Gastroesophageal sphincter (tissue), 3 donors: ENCODE data around the gene DACH1.

Experiments
- EP300 ChIP-seq: sonication (generic); formaldehyde crosslinking; IDR thresholded peaks from one replicate; pipeline ENCODE4 v1.6.1; 2017; ENCODE audit warnings: antibody characterized with exemption, mild to moderate bottlenecking
- POLR2A ChIP-seq, 2 donors: fragments of 450-650 bp; IDR thresholded peaks; one replicate each; pipeline ENCODE4 v1.6.1; 2017; ENCODE audit warnings: antibody characterized with exemption in 2 of 2, mild to moderate bottlenecking in 2 of 2, moderate library complexity in 1 of 2
- POLR2AphosphoS5 ChIP-seq: sonication (generic); formaldehyde crosslinking; IDR thresholded peaks from one replicate; pipeline ENCODE4 v1.6.1; 2017; ENCODE audit warnings: antibody characterized with exemption
- TF ChIP-seq, protein P1 (sequence below), 4 experiments: fragments of 200-600 bp in 2 of 4; fragments of 450-650 bp in 2 of 4; sonication (generic) in 1 of 4; IDR thresholded peaks; one replicate each; pipeline ENCODE4 v1.5.1; 2017 to 2019; ENCODE audit warnings: antibody characterized with exemption in 4 of 4, mild to moderate bottlenecking in 2 of 4, moderate library complexity in 2 of 4

DNA sequence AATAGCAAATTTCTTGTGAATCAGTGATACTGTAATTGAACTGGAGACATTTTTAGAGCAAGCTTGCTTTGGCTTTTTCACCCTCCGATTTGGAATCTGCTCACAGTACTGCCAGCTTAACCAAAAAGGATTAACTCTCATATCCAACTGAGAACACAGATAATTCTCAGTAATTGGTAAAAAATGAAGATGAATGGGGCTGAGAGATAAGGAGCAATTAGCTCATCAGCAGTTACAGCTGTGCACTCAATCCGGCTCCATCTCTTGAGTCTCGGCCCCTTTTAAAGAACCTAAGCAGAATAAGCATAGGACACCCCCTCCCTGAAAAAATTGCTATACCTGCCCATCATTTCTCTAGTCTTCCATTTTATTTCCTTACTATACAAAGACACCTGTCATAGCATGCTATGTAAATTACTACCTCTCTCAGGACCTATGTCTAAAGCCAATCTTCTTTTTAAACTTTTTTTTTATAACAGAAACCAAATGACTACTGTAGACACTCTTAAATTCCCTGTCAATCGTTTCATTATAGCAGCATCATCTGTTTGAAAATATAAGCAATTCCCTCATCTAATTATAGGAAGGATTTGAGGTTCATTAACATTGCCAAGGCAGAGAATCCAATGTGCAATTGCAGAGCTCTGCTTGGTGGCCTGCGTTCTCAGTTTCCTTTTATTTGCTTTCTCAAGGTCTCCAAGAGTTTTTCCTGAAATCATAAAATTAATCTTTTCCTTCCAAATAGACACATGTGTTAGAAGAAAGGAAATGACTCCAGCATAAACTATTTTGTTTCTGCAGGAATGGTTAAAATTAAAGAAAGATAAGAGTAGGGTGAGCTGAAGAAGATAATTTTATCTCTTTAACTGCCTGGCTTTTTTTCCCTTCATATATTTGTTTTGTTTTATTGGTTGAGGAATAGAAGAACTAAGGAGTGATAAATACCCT is 242.1 kb downstream of the DACH1 start:
- TF ChIP-seq, protein P1, sequence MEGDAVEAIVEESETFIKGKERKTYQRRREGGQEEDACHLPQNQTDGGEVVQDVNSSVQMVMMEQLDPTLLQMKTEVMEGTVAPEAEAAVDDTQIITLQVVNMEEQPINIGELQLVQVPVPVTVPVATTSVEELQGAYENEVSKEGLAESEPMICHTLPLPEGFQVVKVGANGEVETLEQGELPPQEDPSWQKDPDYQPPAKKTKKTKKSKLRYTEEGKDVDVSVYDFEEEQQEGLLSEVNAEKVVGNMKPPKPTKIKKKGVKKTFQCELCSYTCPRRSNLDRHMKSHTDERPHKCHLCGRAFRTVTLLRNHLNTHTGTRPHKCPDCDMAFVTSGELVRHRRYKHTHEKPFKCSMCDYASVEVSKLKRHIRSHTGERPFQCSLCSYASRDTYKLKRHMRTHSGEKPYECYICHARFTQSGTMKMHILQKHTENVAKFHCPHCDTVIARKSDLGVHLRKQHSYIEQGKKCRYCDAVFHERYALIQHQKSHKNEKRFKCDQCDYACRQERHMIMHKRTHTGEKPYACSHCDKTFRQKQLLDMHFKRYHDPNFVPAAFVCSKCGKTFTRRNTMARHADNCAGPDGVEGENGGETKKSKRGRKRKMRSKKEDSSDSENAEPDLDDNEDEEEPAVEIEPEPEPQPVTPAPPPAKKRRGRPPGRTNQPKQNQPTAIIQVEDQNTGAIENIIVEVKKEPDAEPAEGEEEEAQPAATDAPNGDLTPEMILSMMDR (IDR thresholded peaks at IDR 0.05), result no peak
- TF ChIP-seq POLR2AphosphoS5 (no peak), EP300 (no peak), POLR2A (IDR thresholded peaks at IDR 0.05) (no peak)
